Islet of Langerhans (tissue), 1 donor: ENCODE measurements around the gene BICRA.

ENCODE experiments used
- FAIRE-seq: peaks from one replicate; lab custom pipeline; 2011; peaks lifted over from hg19 to GRCh38; lab: Jason Lieb, UNC

BICRA gene

GRCh38 chr19:47750752-47751151 lies 141.8 kb downstream of the BICRA start:
- FAIRE-seq = no peak

- no peak for FAIRE-seq
Observed at GRCh38 chr19:47752440-47753211, 143.7 kb downstream of the BICRA start.
